Breast epithelium (tissue), 4 donors: ENCODE results near the gene ZNF892. TPM values are rescaled to one million over a fixed set of nuclear protein-coding genes. Genes with fewer than 3 reads are reported as not detected.
A peak's percentile ranks its signal among the peaks of the same experiment; 100 is the strongest.

Source experiments
- DNase-seq, 2 donors: peaks; one replicate each; pipeline ENCODE4 v3.0.0-alpha.2; 2019; ENCODE audit warnings: low spot score in 2 of 2
- H3K27ac ChIP-seq, 2 donors: fragments of 200-600 bp; sonication (generic) in 1 of 2; one replicate each; pipeline ENCODE4 v1.5.1; 2016 to 2019; ENCODE audit warnings: mild to moderate bottlenecking in 1 of 2
- H3K27me3 ChIP-seq, 2 donors: fragments of 200-600 bp; sonication (generic) in 1 of 2; one replicate each; pipeline versions ENCODE4 v1.5.1 to v1.6.0; 2017 to 2019; ENCODE audit warnings: control low read depth in 1 of 2, mild to moderate bottlenecking in 1 of 2
- H3K36me3 ChIP-seq: fragments of 200-600 bp; one replicate; pipeline ENCODE4 v1.5.1; 2019
- H3K4me1 ChIP-seq, 2 donors: fragments of 200-600 bp; sonication (generic); one replicate each; pipeline ENCODE4 v1.5.1; 2016 to 2019; ENCODE audit warnings: control low read depth in 1 of 2
- H3K4me3 ChIP-seq, 3 donors: fragments of 200-600 bp; sonication (generic); 1 replicate in 2 of 3; 2 replicates in 1 of 3; pipeline ENCODE4 v1.5.1; 2016 to 2019; ENCODE audit warnings: mild to moderate bottlenecking in 3 of 3, moderate library complexity in 2 of 3
- H3K9me3 ChIP-seq, 2 donors: fragments of 200-600 bp; sonication (generic) in 1 of 2; one replicate each; pipeline ENCODE4 v1.5.1; 2016 to 2019; ENCODE audit warnings: control low read depth in 1 of 2
- POLR2A ChIP-seq: fragments of 450-650 bp; IDR thresholded peaks from one replicate; pipeline ENCODE4 v1.6.1; 2016; ENCODE audit warnings: antibody characterized with exemption, mild to moderate bottlenecking, moderate library complexity
- POLR2AphosphoS5 ChIP-seq, 3 donors: sonication (generic); formaldehyde crosslinking; IDR thresholded peaks; one replicate each; pipeline ENCODE4 v1.6.1; 2017; ENCODE audit warnings: antibody characterized with exemption in 3 of 3
- intact Hi-C: fragments of 100-400 bp; cut with DNase I; formaldehyde crosslinking; loops from one replicate; pipeline ENCODE4 v1.15.1; 2023; ENCODE audit warnings: low total_unique reads
- total RNA-seq, 3 donors: library from RNA; depleted of rRNA; stranded (reverse); fragments of >200 nt; gene quantifications; one replicate each; pipeline ENCODE4 v1.1.0, GENCODE V29; 2016
- TF ChIP-seq, protein P1 (sequence below), 3 donors: fragments of 450-650 bp; IDR thresholded peaks; one replicate each; pipeline ENCODE4 v1.5.1; 2016 to 2017; ENCODE audit warnings: antibody characterized with exemption in 3 of 3, mild to moderate bottlenecking in 3 of 3, moderate library complexity in 3 of 3

The ZNF892 gene
- total RNA-seq, 3 donors from 2014 or later, result 3.7 to 8.6 (median 6.9) TPM

GRCh38 chr2:95231723-95232122, 24.4 kb downstream of the ZNF892 start:
- peak; percentile 63 to 67 for DNase-seq
- H3K4me3 ChIP-seq, result no peak overlapping the region
- H3K9me3 ChIP-seq, result no peaks in the 10 kb centered on the region
- H3K27ac ChIP-seq, result no peak overlapping the region
- no peaks in the 10 kb centered on the region for H3K4me1 ChIP-seq
- no peaks in the 10 kb centered on the region for H3K36me3 ChIP-seq
- H3K27me3 ChIP-seq, result no peaks in the 10 kb centered on the region
- intact Hi-C loops, result no loop called here
- TF ChIP-seq POLR2A, result no peak
- no peak for TF ChIP-seq POLR2AphosphoS5 (IDR thresholded peaks at IDR 0.05)
- TF ChIP-seq, protein P1, sequence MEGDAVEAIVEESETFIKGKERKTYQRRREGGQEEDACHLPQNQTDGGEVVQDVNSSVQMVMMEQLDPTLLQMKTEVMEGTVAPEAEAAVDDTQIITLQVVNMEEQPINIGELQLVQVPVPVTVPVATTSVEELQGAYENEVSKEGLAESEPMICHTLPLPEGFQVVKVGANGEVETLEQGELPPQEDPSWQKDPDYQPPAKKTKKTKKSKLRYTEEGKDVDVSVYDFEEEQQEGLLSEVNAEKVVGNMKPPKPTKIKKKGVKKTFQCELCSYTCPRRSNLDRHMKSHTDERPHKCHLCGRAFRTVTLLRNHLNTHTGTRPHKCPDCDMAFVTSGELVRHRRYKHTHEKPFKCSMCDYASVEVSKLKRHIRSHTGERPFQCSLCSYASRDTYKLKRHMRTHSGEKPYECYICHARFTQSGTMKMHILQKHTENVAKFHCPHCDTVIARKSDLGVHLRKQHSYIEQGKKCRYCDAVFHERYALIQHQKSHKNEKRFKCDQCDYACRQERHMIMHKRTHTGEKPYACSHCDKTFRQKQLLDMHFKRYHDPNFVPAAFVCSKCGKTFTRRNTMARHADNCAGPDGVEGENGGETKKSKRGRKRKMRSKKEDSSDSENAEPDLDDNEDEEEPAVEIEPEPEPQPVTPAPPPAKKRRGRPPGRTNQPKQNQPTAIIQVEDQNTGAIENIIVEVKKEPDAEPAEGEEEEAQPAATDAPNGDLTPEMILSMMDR (IDR thresholded peaks at IDR 0.05), result peak; percentile 60 to 83 (median 63)

GRCh38 chr2:95232232-95232631, 24.9 kb downstream of the ZNF892 start:
- intact Hi-C loops, result no loop called here
- TF ChIP-seq, protein P1 (IDR thresholded peaks at IDR 0.05), result no peak
- no peak for TF ChIP-seq POLR2AphosphoS5 (IDR thresholded peaks at IDR 0.05)
- no peak for TF ChIP-seq POLR2A
- no peaks in the 10 kb centered on the region for H3K4me1 ChIP-seq
- H3K27ac ChIP-seq, result no peak overlapping the region
- no peak overlapping the region for H3K4me3 ChIP-seq
- H3K27me3 ChIP-seq, result no peaks in the 10 kb centered on the region
- no peaks in the 10 kb centered on the region for H3K9me3 ChIP-seq
- H3K36me3 ChIP-seq, result no peaks in the 10 kb centered on the region
- DNase-seq, result no peak

GRCh38 chr2:95234286-95234785, 27.0 kb downstream of the ZNF892 start:
- intact Hi-C loops, result no loop called here
- TF ChIP-seq, protein P1 (IDR thresholded peaks at IDR 0.05), result no peak
- TF ChIP-seq POLR2AphosphoS5 (IDR thresholded peaks at IDR 0.05), result no peak
- no peak for TF ChIP-seq POLR2A
- H3K9me3 ChIP-seq, result peaks cover 0 to 2% of the 10 kb centered on the region in 2 donors
- no peaks in the 10 kb centered on the region for H3K4me1 ChIP-seq
- H3K36me3 ChIP-seq, result no peaks in the 10 kb centered on the region
- H3K27me3 ChIP-seq, result no peaks in the 10 kb centered on the region
- H3K4me3 ChIP-seq, result no peak overlapping the region
- H3K27ac ChIP-seq, result no peak overlapping the region
- no peak for DNase-seq

DNA sequence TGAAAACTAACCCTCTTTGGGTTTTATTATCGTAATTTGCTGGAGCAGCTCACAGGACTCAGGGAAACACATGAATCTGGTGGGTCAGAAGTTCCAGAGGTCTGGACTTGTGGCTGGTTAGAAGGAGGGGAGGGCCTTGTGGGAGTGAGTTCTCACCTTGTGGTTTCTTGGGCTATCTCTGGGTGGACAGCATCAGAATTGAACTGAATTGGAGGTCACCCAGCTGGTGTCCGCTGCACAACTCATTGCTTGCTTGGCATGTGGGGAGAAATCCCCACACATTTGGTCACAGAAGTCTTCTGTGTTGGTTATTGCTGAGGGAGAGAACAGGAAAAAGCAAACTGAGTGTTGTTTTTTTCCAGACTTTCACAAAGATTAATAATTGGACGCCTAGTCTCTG, 27.5 kb downstream of the ZNF892 start:
- no peaks in the 10 kb centered on the region for H3K27me3 ChIP-seq
- H3K4me3 ChIP-seq, result no peak overlapping the region
- no peak for DNase-seq
- no peak for TF ChIP-seq POLR2A
- TF ChIP-seq POLR2AphosphoS5 (IDR thresholded peaks at IDR 0.05), result no peak
- TF ChIP-seq, protein P1 (IDR thresholded peaks at IDR 0.05), result no peak
- H3K36me3 ChIP-seq, result no peaks in the 10 kb centered on the region
- intact Hi-C loops, result no loop called here
- peaks cover 0 to 6% of the 10 kb centered on the region in 2 donors for H3K9me3 ChIP-seq
- no peaks in the 10 kb centered on the region for H3K4me1 ChIP-seq
- H3K27ac ChIP-seq, result no peak overlapping the region

- TF ChIP-seq POLR2A, result no peak
- Histone ChIP-seq H3K27ac (no peak overlapping the region), H3K4me1 (no peaks in the 10 kb centered on the region), H3K4me3 (no peak overlapping the region), H3K36me3 (no peaks in the 10 kb centered on the region), H3K27me3 (no peaks in the 10 kb centered on the region), H3K9me3 (peaks cover 22 to 30% of the 10 kb centered on the region in 2 donors)
- intact Hi-C loops, result no loop called here
- DNase-seq, result no peak
These were observed 30.8 kb downstream of the ZNF892 start for GRCh38 chr2:95238131-95238530.

DNA sequence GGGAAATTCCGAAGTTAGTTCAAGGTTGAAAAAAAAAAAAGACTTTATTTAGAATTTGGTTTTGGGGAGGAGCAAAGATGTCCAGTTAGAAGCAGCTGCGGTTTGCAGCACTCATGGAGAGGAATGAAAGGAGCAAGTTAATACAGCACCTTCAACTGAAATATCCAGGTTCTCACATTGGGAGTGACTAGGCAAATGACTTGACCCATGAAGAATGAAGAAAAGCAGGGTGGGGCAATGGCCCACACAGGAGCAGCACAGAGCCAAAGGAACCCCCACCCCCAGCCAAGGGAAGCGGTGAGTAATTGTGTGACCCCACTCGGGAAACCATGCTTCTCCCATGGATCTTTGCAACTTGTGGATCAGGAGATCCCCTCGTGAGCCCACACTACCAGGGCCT, 32.8 kb downstream of the ZNF892 start:
- Histone ChIP-seq H3K36me3 (no peaks in the 10 kb centered on the region), H3K4me1 (no peaks in the 10 kb centered on the region), H3K27me3 (no peaks in the 10 kb centered on the region), H3K4me3 (no peak overlapping the region), H3K27ac (no peak overlapping the region), H3K9me3 (peaks cover 22 to 34% of the 10 kb centered on the region in 2 donors)
- intact Hi-C loops, result no loop called here
- no peak for DNase-seq
- TF ChIP-seq POLR2AphosphoS5 (IDR thresholded peaks at IDR 0.05) (no peak), POLR2A (no peak)
- TF ChIP-seq, protein P1 (IDR thresholded peaks at IDR 0.05), result no peak
